Prostate gland (tissue), 2 donors: ENCODE data around the gene RHBDF2.

Experiments used
- POLR2AphosphoS5 ChIP-seq: sonication (generic); formaldehyde crosslinking; IDR thresholded peaks from one replicate; pipeline ENCODE4 v1.6.1; 2017; ENCODE audit warnings: antibody characterized with exemption
- TF ChIP-seq, protein P1 (sequence below), 4 experiments: fragments of 200-600 bp in 2 of 4; fragments of 450-650 bp in 2 of 4; sonication (generic) in 2 of 4; IDR thresholded peaks; 1 replicate in 3 of 4; 2 replicates in 1 of 4; pipeline ENCODE4 v1.5.1; 2016 to 2019; ENCODE audit warnings: antibody characterized with exemption in 4 of 4, mild to moderate bottlenecking in 2 of 4, moderate library complexity in 2 of 4

DNA sequence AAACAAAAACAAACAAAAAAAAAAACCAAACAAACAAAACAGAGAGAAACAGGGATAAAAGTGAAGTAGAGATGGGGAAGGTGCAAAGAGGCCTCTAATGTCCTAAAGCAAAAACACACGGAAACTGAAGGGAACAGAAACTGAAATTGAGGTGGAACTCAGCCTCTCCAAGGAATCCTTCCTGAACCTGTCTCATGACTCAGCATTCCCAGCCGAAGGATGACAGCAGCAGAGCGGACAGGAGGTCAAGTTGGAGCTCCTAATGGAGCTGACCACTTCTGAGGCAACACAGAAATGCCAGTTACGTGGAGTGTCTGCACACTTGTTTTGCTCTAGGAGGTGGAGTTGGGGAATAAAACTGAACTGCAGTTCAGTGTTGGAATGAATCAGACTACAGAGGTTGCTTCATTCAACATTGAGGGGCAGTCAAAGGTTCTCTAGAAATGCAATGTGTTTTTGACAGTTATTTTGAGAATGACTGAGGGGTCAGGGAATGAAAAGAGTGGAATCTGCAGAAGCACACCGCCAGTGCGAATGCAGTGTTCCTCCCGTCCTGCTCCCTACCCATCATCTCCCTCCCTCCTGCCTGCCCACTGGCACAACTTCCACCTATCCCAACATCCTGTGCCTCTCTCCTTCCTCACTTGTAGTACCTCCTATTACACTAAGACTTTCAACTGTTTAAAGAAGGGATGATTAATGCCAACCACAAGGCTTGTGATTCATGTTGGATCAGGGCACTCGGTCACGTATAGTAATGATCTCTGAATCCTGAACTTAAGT, 54.6 kb downstream of the RHBDF2 start:
- peak; percentile 17 for TF ChIP-seq POLR2AphosphoS5
- TF ChIP-seq, protein P1, sequence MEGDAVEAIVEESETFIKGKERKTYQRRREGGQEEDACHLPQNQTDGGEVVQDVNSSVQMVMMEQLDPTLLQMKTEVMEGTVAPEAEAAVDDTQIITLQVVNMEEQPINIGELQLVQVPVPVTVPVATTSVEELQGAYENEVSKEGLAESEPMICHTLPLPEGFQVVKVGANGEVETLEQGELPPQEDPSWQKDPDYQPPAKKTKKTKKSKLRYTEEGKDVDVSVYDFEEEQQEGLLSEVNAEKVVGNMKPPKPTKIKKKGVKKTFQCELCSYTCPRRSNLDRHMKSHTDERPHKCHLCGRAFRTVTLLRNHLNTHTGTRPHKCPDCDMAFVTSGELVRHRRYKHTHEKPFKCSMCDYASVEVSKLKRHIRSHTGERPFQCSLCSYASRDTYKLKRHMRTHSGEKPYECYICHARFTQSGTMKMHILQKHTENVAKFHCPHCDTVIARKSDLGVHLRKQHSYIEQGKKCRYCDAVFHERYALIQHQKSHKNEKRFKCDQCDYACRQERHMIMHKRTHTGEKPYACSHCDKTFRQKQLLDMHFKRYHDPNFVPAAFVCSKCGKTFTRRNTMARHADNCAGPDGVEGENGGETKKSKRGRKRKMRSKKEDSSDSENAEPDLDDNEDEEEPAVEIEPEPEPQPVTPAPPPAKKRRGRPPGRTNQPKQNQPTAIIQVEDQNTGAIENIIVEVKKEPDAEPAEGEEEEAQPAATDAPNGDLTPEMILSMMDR (IDR thresholded peaks at IDR 0.05) = no peak
